Hepatic stellate cell (primary cell): ENCODE results near the gene FAM210B.
"Not testable (repeated sequence)": the region's sequence is repeated elsewhere in the genome, so short reads cannot be mapped to it uniquely, and the experiment has no call there.

Experiments used
- DNase-seq: peaks from one replicate; pipeline ENCODE4 v3.0.0; 2011; ENCODE audit warnings: low spot score

The FAM210B gene

DNA sequence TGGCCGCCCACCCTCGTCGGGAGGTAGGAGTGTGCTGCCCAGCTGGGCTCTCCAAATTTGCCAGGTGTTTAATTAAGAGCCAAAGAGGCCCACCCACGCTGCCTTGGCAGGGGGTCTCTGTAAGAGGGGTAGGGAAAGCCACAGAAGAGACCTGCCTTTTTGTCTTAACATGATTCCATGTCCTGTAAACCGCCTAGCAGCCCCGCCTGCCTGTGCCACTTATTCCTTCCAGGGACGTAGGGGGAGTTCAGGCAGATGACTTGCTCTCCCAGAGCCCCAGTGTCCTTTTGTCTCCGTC, 2.1 kb downstream of the FAM210B start:
- no peak for DNase-seq

DNA sequence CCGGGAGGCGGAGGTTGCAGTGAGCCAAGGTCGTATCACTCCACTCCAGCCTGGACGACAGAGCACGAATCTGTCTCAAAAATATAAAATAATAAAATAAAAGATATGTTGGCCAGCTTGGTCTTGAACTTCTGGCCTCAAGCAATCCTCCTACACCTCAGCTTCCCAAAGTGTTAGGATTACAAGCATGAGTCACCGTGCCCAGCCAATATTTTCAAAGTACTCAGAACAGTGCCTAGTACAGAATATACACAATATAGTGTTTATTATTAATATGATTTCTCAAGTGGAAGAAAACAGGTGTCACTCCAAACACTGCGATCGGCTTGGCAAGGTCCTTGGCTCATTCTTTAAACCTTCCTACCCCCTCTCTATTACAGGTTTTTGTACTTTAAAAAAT, 3.1 kb downstream of the FAM210B start:
- DNase-seq, result no peak

GRCh38 chr20:56362833-56363413, 4.1 kb downstream of the FAM210B start:
- DNase-seq, result no peak

- no peak for DNase-seq
Measured at GRCh38 chr20:56363491-56363890, 4.7 kb downstream of the FAM210B start.

GRCh38 chr20:56368351-56369134, 9.8 kb downstream of the FAM210B start:
- no peak for DNase-seq

- no peak for DNase-seq
Measured at GRCh38 chr20:56369179-56369578, 10.4 kb downstream of the FAM210B start.

GRCh38 chr20:56371977-56372376, 13.2 kb downstream of the FAM210B start:
- DNase-seq, result no peak

GRCh38 chr20:56372850-56373249, 14.1 kb downstream of the FAM210B start:
- DNase-seq, result no peak

DNA sequence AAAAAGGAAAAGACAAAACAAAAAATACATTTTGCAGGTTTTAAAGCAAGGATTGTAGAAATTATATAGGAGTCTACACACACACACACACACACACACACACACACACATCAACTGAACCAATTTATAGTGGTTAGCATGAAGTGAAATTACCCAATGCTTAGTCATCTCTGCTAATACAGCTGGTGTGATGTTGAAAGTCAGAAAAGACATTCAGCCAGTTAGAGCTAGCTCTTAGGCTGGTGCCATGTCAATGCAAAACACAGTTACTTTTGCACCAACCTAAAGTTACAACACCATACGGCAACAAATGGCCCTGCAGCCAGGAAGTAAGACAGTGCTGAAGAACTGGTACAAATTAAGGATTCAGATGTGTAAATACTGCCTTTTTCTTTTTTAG, 15.2 kb downstream of the FAM210B start:
- peak; percentile 66 for DNase-seq

GRCh38 chr20:56376331-56376730, 17.6 kb downstream of the FAM210B start:
- no peak for DNase-seq

GRCh38 chr20:56378386-56378785, 19.6 kb downstream of the FAM210B start:
- DNase-seq, result no peak

- DNase-seq, result no peak
Measured at GRCh38 chr20:56380375-56380774, 21.6 kb downstream of the FAM210B start.

DNA sequence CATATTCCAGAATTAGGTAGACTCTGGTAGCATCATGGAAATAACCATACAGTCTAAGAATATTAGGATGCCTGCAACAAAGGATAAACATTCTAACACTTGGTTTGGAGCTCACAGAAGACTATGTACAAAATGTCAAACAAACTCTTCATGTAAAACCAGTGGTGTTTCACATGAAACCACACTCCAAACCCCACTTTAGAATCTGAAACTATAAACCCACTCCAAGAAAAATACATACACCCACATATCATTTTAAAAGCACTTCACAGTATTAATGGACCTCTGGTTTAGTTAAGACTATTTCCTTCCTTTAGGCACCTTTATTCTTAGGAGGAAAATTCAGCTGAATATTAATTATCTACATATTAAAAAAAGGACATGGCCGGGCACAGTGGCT, 22.7 kb downstream of the FAM210B start:
- no peak for DNase-seq

DNA sequence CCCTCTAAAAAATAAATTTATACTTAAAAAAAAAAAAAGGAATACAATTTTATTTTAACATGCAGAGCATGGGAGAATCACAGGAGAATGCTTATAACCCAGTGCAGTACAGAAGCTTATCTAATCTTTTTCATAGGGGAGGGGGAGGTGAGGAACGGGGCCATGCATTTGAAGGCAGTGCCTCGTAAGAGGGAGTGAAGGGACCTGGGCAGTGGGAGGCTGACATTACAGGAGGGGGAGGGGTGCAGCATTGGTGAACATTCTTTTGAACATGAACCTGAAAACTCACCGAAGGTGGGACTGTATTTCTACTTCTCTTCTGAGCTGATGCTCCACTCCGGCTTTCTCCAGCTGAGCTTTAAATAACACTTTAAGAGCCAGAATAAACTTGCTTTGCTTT, 23.9 kb downstream of the FAM210B start:
- DNase-seq, result no peak

- DNase-seq, result no peak
Measured at GRCh38 chr20:56383334-56383733, 24.6 kb downstream of the FAM210B start.

DNA sequence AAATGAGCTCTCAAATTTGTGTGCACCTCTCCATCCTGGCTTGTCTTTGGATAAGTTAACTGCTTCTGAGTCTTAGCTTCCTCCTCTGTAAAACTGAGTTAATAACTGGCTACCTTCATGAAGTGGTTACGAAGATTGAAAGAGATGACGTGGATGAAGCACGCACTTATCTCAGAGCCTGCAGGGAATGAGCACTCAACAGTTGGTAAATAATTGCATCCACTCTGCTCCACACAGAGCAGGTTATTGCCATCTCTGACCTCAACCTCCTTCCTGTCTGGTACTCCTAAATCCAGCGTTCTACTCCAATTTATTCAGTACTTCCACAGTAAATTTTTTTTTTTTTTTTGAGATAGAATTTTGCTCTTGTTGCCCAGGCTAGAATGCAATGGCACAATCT, 26.4 kb downstream of the FAM210B start:
- DNase-seq, result no peak

DNA sequence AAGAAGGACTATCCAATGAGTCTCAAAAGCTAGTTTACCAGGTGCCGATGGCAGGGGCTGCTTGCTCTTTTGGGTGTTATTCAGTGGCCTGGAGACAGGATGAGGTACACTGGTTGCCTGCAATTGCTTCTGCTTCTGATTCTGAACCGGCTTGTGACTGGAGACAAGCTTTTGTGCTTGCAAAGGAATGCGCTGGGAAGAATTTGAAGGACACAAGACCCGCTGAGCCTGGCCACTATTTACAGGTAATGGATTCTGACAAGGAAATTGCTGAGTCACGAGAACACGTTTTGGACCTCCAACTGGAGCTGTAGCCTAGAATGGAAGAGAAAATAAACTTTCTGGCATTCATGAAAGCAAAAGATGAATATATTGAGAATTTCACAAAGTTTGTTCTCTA, 27.4 kb downstream of the FAM210B start:
- DNase-seq, result no peak

DNA sequence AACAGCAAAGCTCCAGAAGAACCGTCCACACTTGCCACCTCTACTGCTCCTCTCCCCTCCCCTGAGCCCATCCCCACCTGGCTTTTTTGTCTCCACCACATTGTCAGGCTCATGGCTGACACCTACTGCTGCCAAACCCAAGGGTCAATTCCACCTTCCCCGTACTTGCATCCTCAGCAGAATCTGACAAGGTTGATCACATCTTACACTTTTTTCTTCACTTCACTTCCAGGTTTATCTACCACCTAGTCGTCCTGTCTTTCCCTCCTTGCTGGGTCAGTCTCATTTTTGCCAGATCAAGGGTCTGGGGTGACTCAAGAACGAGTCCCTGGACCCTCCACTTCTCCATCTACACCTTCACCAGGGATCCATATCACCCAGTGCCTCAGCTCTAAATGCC, 30.1 kb downstream of the FAM210B start:
- no peak for DNase-seq

DNA sequence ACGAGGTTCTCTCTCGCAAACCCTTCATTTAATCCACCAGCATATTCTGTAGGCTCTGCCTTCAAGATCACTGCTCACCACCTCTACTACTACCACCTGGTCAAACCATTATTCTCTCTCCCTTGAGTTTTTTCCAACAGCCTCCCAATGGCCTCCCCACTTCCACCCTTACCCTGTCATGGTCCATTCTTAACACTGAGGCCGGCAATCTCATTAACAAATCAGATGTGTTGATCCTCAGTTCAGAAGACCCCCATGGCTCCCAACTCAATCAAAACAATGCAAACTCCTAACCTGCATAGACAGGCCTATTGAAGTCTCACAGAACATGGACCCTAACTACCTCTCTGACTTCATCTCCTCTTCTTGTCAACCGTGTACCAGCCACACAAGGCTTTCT, 31.0 kb downstream of the FAM210B start:
- DNase-seq, result no peak

GRCh38 chr20:56390396-56390795, 31.6 kb downstream of the FAM210B start:
- DNase-seq, result not testable (repeated sequence)

DNA sequence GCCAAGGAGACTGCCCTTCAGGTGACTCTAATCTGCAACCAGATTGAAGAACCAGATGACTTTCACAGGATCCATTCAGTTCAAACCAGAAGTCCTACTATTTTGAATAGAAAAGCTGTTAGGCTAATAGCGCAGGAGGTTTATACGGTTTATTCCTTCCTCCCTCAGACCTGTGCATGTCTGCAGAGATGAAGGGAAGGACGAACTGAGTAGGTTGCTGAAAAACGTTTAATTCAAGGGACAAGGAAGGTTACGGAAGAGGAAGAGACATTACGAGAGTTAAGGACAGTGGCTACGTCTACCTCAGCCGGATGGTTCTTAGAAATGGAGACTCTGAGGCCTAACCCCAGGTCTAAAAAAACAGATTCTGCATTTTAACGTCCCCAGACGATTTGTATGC, 32.3 kb downstream of the FAM210B start:
- DNase-seq, result no peak

DNA sequence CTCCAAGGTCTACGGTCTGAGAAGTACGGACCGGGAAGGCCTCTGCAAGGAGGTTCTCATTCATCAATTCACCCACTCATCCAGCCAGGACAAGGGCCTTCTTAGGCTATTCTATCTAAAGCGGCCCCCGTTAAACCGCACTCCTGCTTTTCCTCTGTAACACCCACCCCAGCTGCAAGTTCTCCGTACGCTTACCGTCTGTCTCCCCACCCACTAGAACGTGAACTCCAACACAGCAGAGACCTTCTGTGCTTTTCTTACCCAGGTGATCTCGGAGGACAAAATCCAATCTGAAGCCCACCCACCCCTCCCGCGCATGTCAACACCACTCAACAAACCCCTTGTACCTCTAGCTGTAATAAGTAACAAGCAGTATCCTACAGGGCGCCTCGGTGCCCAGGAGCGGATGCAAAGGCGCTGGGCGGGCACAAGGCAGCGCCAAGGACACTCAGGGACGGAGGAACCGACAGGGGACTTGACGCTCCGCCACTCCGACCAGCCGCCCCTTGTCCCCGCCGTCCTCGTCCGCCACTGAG, 32.9 kb downstream of the FAM210B start:
- peak; percentile 9 for DNase-seq

DNA sequence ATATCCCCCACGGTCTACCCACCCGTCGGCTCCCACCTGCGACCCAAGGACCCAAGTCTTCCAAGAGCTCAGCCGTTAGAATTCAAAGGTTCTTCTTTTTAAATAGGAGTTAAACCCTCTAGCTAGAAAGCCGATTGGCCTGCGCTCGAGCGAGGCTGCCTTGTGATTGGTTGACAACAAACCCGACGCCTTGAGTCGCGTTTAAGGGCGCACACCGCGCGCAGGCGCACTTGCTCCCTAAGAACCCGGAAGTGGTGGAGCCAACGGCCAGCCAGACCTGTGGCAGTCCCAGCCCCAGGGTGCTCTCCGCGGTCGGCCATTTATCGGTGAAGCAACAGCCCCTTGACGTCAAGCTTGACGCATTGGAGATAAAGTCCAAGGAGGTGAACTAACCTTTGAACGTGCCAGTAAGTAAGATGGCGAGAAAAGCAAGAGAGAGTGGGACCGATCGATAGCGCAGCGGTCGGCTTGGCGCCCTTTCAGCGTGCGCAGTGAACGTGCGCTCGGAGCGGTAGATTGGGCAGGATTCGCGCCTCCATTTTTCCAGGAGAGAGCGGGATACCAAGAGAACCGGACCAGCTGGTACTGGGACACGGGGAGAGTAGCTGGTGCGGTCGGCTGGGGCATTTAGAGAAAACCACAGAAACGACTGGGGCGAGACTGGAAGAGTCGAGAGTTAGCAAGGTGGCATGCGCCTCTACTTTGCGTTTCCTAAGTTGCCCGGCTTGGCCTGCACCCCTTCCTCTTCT, 33.5 kb downstream of the FAM210B start, which contains the start of the genes AURKA and CSTF1:
Gene AURKA, minus strand, starts transcription at position 84 of the 749 bp plus-strand sequence. CDS start 4,018 bp downstream, outside the sequence.
Gene CSTF1, plus strand, starts transcription at position 514 of the 749 bp plus-strand sequence. CDS start 2,908 bp downstream, outside the sequence.
- peak; percentile 100 for DNase-seq
